Activated CD4-positive, CD25-positive, alpha-beta regulatory T cell treated with anti-CD3 and anti-CD28 coated beads, Interleukin-2, amount 50 U/mL, for 72 hours (primary cell): ENCODE measurements around the gene ADAM15.

ENCODE experiments used
- DNase-seq: peaks from one replicate; pipeline ENCODE4 v3.0.0; 2021

ADAM15 gene

DNA sequence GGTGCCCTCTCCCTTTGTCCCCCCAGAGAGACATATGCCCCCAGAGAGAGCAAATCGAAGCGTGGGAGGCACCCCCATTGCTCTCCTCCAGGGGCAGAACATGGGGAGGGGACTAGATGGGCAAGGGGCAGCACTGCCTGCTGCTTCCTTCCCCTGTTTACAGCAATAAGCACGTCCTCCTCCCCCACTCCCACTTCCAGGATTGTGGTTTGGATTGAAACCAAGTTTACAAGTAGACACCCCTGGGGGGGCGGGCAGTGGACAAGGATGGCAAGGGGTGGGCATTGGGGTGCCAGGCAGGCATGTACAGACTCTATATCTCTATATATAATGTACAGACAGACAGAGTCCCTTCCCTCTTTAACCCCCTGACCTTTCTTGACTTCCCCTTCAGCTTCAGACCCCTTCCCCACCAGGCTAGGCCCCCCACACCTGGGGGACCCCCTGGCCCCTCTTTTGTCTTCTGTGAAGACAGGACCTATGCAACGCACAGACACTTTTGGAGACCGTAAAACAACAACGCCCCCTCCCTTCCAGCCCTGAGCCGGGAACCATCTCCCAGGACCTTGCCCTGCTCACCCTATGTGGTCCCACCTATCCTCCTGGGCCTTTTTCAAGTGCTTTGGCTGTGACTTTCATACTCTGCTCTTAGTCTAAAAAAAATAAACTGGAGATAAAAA lies 35.9 kb downstream of the ADAM15 start:
- DNase-seq, result no peak

DNA sequence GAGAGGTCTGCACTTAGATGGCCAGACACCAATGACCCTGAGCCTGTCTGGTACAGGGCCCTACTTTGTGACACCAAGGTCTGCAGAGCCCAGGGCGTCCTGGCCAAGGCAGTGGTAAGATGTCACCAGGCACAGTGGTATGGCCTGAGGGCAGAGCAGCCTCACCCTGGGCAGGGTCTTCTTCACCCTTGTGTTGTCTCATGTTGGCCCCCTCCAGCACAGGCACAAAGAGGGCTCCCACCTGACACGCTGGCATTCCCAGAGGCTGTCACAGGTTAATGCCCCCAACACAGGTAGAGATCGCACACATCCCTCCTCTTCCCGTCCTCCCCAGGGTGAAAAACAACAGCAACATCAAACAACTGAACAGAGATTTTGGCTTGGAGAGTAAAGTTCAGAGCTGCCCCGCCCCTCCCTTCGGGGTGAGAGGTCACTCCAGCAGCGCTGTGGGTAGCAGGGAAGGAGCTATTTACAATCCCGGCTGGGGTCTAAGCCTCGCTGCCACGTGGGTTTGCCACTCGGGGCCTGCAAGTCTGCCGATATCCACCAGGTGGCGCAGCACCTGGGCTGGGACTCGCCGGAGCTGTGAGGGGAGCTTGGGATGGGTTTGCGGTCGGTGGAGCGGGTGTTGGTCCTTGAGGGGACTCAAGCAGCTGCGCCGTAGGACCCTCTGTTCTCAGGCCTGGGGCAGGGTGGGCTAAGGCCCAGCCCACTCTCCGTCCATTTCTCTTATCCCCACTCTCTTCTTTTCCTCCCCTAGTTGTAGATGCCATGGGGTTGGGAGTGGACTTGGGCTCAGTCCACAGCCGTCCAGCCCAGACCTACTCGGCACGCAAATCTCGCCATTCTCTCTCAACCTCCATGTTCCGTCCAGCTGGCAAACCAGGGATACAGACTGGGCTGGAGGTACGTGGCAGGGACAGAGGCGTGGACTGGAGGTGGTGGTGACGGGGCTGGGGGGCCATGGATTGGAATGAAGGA lies 40.2 kb downstream of the ADAM15 start:
- DNase-seq, result peak; percentile 87

- DNase-seq, result no peak
Observed at GRCh38 chr1:155092131-155092530, 41.0 kb downstream of the ADAM15 start.

DNA sequence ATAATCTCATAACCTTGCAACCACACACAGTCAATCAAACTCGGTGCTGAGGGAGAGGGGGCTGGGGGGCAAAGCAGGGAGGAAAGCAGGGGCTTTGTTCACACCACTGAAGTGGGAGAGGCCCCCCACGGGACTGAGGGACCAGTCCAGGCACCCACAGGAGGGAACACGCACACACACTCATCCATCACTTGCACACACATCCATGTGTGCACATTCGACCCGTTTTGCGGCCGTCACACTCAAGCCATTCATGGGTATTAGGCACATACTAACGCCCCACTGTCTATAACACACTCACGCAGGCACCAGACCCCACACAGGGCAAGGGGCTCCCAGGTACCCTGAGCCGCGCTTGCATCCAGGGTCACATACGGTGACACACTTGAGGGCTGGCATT lies 41.5 kb downstream of the ADAM15 start:
- no peak for DNase-seq

- no peak for DNase-seq
Observed at GRCh38 chr1:155093911-155094621, 43.0 kb downstream of the ADAM15 start.

DNA sequence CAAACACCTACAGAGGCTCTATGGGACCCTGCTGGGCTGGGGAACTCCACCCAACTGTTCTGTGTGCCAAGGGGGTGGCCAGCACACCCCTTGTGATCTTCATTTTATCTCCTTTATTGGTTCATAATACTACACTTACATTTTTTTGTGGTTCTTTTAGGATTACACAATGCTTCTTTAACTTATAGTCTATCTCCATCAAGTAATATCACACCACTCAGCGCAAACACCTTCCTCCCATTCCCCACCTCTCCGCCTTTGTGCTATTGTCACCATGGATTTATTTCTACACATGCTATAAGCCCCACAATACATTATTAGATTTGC lies 43.5 kb downstream of the ADAM15 start:
- DNase-seq, result no peak

DNA sequence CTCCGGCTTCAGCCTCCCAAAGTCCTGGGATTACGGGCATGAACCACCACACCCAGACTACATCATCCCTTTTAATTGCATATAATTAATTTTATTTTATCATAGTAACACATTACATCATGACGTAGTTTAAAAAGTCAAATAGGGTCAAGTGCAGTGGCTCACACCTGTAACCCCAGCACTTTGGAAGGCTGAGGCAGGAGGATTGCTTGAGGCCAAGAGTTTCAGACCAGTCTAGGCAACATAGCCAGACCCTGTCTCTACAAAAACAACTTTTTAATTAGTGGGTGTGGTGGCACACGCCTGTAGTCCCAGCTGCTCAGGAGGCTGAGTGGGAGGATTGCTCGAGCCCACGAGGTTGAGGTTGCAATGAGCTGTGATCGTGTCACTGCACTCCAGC lies 48.2 kb downstream of the ADAM15 start:
- no peak for DNase-seq

DNA sequence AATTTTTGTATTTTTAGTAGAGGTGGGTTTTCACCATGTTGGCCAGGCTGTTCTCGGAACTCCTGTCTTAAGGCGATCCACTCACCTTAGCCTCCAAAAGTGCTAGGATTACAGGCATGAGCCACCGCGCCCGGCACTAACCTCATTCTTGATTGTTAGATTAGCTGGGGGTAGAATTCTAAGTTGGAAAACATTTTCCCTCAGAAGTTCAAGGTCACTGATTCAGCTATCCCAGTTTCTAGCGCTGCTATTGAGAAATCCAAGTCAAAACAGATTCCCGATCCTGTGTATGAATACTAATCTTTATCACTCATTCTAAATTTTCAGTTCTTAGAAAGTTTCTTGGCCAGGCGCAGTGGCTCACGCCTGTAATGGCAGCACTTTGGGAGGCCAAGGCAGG lies 52.2 kb downstream of the ADAM15 start:
- DNase-seq, result no peak

DNA sequence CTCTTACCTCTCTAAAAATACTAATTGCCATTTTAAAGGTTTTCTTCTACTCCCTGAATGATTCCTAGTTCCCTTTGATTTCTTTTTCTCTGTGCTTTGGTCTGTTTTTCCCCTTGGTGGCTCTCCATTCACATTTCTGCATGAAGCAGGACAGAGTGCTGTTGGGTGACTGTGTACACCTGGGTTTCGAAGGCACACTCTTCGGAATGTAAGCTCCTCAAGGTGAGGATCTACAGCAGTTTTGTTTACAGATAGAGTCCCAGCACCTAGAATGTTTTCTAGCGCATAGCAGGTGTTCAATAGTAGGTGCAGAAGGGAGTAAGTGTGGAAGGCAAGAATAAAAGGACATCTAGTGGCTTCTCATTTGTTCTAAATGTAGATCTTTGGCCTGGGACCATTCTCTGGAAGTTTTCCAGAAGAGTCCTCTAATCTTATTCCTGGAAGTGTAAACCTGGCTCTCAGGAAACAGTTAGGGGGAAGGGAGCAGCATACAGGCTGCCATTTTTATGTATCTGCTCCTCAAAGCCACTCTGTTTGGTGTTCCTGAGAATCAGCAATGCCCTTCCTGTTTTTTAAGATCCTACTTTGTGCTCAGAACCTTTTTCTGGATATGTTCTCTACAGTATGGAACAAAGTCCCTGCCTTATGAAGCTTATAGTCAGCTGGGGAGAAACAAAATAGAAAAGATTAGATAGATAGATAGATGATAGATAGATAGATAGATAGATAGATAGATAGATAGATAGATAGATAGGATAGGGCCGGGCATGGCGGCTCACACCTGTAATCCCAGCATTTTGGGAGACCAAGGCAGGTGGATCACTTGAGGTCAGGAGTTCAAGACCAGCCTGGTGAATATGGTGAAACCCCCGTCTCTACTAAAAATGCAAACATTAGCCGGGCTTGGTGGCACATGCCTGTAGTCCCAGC lies 53.8 kb downstream of the ADAM15 start:
- no peak for DNase-seq

- no peak for DNase-seq
Observed at GRCh38 chr1:155105604-155106011, 54.5 kb downstream of the ADAM15 start.

- no peak for DNase-seq
Observed at GRCh38 chr1:155106862-155107261, 55.7 kb downstream of the ADAM15 start.

GRCh38 chr1:155107309-155108264 lies 56.5 kb downstream of the ADAM15 start:
- no peak for DNase-seq

- DNase-seq, result no peak
Observed at GRCh38 chr1:155108296-155108695, 57.2 kb downstream of the ADAM15 start.

DNA sequence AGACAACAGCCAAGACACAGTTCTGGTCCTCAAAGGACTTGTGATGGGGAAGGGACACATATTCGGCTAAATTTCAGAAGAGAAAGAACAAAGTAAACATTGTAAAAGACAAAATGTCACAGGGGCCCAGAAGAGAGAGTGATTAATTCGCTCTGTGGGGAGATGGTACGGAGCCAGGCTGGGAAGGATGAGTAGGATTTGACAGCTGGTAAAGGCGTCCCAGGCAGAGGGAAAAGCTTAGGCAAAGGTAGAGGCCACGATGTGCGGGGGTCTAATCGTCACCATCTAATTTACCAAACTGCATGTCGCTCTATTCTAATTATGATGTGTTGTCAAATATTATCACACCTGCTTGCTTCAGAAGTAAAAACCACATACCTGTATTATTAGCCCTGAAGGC lies 59.3 kb downstream of the ADAM15 start:
- no peak for DNase-seq

DNA sequence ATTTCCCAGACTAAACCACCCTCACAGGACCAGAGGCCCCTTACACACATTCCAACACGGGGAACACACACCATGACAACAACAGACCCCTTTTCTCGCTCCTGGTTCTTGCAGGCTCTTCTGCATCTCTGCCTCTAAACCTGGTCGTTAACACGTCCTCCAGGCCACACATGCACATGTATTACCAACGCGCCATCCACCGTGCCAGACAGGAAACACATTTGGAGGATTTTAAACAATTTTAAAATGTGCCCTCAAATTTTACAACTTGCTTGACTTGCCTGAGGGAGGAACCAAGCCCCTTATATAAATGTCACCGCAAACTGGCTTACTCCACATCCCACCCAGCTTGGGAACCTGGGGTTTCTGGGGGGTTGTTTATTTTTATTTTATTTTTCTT lies 59.7 kb downstream of the ADAM15 start:
- no peak for DNase-seq
